Measurements from ENCODE around the gene KDM6A. TPM values are rescaled to one million over a fixed set of nuclear protein-coding genes. Genes with fewer than 3 reads are reported as not detected.

Gene KDM6A
- total RNA-seq, 6 experiments from 2014 or later = 7.1 to 20.9 (median 15.7) TPM

DNA sequence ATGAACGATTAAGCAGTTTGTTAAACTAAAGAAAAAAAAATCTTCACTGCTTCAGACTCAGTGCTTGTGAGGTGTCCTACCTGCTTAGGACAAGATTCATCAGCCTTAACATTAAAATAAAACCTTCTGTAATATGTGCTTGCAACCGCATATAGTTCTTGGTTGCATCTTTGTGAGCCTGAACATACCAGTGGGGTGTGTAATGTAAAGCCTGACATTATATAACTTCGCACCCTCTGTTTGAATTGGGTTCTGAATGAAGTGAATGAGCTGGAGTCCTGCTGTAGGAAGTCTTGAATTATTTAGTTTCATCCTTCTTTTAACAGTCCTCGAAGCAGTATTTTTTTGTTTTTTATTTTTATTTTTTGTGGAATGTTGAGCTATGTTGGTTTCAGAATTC is 3.1 kb downstream of the KDM6A start:
- Histone ChIP-seq H3K27me3 (no peaks in the 10 kb centered on the region), H3K4me3 (peak overlapping the region in 2 of 3 donors; percentile 71 to 87), H3K36me3 (no peaks in the 10 kb centered on the region), H3K27ac (peak overlapping the region in 1 of 3 donors; percentile 99), H3K4me1 (peaks cover 0 to 33% (median 12%) of the 10 kb centered on the region in 4 donors), H3K9me3 (no peaks in the 10 kb centered on the region)
- ATAC-seq (no peak), DNase-seq (no peak)
- WGBS (ENCODE audit: insufficient coverage, low coverage, low lambda C conversion rate, missing lambda C conversion rate) = 37% methylated on average over 4 of the region's 4 CpGs
- intact Hi-C loops (cut with DNase I) = no loop called here
- TF ChIP-seq, protein P1, sequence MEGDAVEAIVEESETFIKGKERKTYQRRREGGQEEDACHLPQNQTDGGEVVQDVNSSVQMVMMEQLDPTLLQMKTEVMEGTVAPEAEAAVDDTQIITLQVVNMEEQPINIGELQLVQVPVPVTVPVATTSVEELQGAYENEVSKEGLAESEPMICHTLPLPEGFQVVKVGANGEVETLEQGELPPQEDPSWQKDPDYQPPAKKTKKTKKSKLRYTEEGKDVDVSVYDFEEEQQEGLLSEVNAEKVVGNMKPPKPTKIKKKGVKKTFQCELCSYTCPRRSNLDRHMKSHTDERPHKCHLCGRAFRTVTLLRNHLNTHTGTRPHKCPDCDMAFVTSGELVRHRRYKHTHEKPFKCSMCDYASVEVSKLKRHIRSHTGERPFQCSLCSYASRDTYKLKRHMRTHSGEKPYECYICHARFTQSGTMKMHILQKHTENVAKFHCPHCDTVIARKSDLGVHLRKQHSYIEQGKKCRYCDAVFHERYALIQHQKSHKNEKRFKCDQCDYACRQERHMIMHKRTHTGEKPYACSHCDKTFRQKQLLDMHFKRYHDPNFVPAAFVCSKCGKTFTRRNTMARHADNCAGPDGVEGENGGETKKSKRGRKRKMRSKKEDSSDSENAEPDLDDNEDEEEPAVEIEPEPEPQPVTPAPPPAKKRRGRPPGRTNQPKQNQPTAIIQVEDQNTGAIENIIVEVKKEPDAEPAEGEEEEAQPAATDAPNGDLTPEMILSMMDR (IDR thresholded peaks at IDR 0.05) = no peak
- TF ChIP-seq POLR2A (IDR thresholded peaks at IDR 0.05) = no peak

GRCh38 chrX:44876767-44877166 is 3.8 kb downstream of the KDM6A start:
- intact Hi-C loops (cut with DNase I) = no loop called here
- no peak overlapping the region for H3K27ac ChIP-seq
- DNase-seq (no peak), ATAC-seq (no peak)
- no peak overlapping the region for H3K4me3 ChIP-seq
- H3K27me3 ChIP-seq = no peaks in the 10 kb centered on the region
- H3K4me1 ChIP-seq = peaks cover 0 to 33% (median 12%) of the 10 kb centered on the region in 4 donors
- H3K9me3 ChIP-seq = no peaks in the 10 kb centered on the region
- TF ChIP-seq, protein P1 (IDR thresholded peaks at IDR 0.05) = no peak
- TF ChIP-seq POLR2A (IDR thresholded peaks at IDR 0.05) = no peak
- 67% methylated on average over 19 of the region's 19 CpGs for WGBS (ENCODE audit: insufficient coverage, low coverage, low lambda C conversion rate, missing lambda C conversion rate)
- no peaks in the 10 kb centered on the region for H3K36me3 ChIP-seq

DNA sequence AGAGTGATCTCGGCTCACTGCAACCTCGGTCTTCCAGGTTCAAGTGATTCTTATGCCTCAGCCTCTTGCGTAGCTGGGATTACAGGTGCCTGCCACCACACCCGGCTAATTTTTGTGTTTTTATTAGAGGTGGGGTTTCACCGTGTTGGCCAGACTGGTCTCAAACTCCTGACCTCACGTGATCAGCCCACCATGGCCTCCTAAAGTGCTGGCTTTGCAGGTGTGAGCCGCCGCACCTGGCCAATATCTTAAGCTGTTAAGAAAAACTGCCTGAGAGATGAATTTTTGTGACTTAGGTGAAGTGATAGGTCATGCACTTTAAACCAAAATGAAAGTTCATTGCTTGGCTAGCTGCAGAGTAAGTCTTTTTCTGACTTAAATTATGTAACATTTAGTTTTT is 5.8 kb downstream of the KDM6A start:
- H3K27ac ChIP-seq = peak overlapping the region in 1 of 3 donors; percentile 14
- intact Hi-C loops (cut with DNase I) = no loop called here
- no peaks in the 10 kb centered on the region for H3K9me3 ChIP-seq
- 52% methylated on average over 8 of the region's 8 CpGs for WGBS (ENCODE audit: insufficient coverage, low coverage, low lambda C conversion rate, missing lambda C conversion rate)
- H3K27me3 ChIP-seq = no peaks in the 10 kb centered on the region
- no peak overlapping the region for H3K4me3 ChIP-seq
- TF ChIP-seq, protein P1 (IDR thresholded peaks at IDR 0.05) = no peak
- TF ChIP-seq POLR2A (IDR thresholded peaks at IDR 0.05) = no peak
- no peaks in the 10 kb centered on the region for H3K36me3 ChIP-seq
- no peak for DNase-seq
- peak in 1 of 4 donors; percentile 35 for ATAC-seq
- H3K4me1 ChIP-seq = peaks cover 0 to 44% (median 15%) of the 10 kb centered on the region in 4 donors

DNA sequence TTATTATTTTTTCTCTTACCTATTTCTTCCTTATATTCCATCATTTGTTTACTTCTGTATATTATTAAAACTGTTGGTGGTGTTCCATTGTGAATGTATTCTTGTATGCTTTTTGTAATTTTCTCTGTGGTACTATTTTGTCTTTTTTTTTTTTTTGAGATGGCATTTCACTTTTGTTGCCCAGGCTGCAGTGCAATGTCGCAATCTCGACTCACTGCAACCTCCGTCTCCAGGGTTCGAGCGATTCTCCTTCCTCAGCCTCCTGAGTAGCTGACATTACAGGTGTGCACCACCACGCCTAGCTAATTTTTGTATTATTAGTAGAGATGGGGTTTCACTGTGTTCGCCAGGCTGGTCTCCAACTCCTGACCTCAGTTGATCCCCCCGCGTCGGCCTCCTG is 8.6 kb downstream of the KDM6A start:
- WGBS (ENCODE audit: insufficient coverage, low coverage, low lambda C conversion rate, missing lambda C conversion rate) = 84% methylated on average over 10 of the region's 10 CpGs
- ATAC-seq = no peak
- Histone ChIP-seq H3K36me3 (no peaks in the 10 kb centered on the region), H3K4me1 (peaks cover 0 to 28% (median 12%) of the 10 kb centered on the region in 4 donors), H3K4me3 (no peak overlapping the region), H3K9me3 (no peaks in the 10 kb centered on the region), H3K27me3 (no peaks in the 10 kb centered on the region), H3K27ac (no peak overlapping the region)
- TF ChIP-seq, protein P1 (IDR thresholded peaks at IDR 0.05) = no peak
- no peak for TF ChIP-seq POLR2A (IDR thresholded peaks at IDR 0.05)
- intact Hi-C loops (cut with DNase I) = no loop called here
- no peak for DNase-seq

GRCh38 chrX:44882635-44883034 is 9.6 kb downstream of the KDM6A start:
- Histone ChIP-seq H3K4me3 (no peak overlapping the region), H3K36me3 (no peaks in the 10 kb centered on the region), H3K4me1 (peaks cover 0 to 28% (median 8%) of the 10 kb centered on the region in 4 donors), H3K27ac (no peak overlapping the region), H3K27me3 (no peaks in the 10 kb centered on the region), H3K9me3 (no peaks in the 10 kb centered on the region)
- peak in 3 of 4 donors; percentile 29 to 55 (median 44) for ATAC-seq
- no peak for DNase-seq
- intact Hi-C loops (cut with DNase I) = no loop called here
- TF ChIP-seq POLR2A (IDR thresholded peaks at IDR 0.05) = no peak
- TF ChIP-seq, protein P1 (IDR thresholded peaks at IDR 0.05) = no peak

Measured in right lobe of liver (tissue), 6 donors.